ENCODE data around the gene ACE2.

ACE2 gene

DNA sequence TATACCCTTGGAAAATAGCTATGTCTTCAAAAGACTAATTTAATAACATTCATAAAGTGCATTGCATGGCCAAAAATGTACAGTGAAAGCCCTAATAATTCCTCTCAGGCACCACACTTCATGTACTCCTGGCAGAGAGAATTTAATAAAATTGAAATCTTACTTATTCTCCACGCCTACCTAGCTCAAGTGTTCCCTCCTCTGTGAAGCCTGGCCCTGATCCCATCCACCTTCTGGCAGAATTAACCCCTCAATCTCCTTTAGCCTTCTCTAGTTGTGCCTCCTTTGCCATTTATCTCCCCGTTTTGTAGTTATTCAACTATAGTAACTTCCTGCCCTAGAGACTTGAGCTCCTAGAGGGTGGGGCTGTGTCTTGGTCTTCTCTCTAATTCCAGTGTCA, 26.7 kb downstream of the ACE2 start:
- Histone ChIP-seq H4K20me1 (ENCODE audit: insufficient read depth, low read length) (no peaks in the 10 kb centered on the region), H3K9me2 (replicated peaks; ENCODE audit: insufficient read depth, low read length) (no peaks in the 10 kb centered on the region), H3K27me3 (replicated peaks; ENCODE audit: insufficient read depth, low read length) (no peaks in the 10 kb centered on the region), H3F3A (ENCODE audit: insufficient read depth, low read length) (no peaks in the 10 kb centered on the region), H3K9ac (ENCODE audit: low read length) (no peak overlapping the region), H3K4me3 (ENCODE audit: low read length) (no peak overlapping the region), H2AFZ (ENCODE audit: low read length) (no peak overlapping the region), H3K4me2 (ENCODE audit: low read depth, low read length) (no peak overlapping the region), H3K27ac (ENCODE audit: low read length) (no peak overlapping the region), H3K4me1 (ENCODE audit: low read length) (no peaks in the 10 kb centered on the region), H3K9me3 (replicated peaks; ENCODE audit: insufficient read depth, low read length) (no peaks in the 10 kb centered on the region), H3K36me3 (replicated peaks; ENCODE audit: insufficient read depth, low read length) (no peaks in the 10 kb centered on the region), H3K79me2 (ENCODE audit: low read length) (no peaks in the 10 kb centered on the region)
- no peak for DNase-seq
- TF ChIP-seq EZH2phosphoT487 (IDR thresholded peaks at IDR 0.05; ENCODE audit: low read length) = no peak
- no peak for TF ChIP-seq EZH2 (optimal IDR thresholded peaks at IDR 0.05; ENCODE audit: low read depth, low read length)
- TF ChIP-seq, protein P1, sequence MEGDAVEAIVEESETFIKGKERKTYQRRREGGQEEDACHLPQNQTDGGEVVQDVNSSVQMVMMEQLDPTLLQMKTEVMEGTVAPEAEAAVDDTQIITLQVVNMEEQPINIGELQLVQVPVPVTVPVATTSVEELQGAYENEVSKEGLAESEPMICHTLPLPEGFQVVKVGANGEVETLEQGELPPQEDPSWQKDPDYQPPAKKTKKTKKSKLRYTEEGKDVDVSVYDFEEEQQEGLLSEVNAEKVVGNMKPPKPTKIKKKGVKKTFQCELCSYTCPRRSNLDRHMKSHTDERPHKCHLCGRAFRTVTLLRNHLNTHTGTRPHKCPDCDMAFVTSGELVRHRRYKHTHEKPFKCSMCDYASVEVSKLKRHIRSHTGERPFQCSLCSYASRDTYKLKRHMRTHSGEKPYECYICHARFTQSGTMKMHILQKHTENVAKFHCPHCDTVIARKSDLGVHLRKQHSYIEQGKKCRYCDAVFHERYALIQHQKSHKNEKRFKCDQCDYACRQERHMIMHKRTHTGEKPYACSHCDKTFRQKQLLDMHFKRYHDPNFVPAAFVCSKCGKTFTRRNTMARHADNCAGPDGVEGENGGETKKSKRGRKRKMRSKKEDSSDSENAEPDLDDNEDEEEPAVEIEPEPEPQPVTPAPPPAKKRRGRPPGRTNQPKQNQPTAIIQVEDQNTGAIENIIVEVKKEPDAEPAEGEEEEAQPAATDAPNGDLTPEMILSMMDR (IDR thresholded peaks at IDR 0.05; ENCODE audit: low read length) = no peak

DNA sequence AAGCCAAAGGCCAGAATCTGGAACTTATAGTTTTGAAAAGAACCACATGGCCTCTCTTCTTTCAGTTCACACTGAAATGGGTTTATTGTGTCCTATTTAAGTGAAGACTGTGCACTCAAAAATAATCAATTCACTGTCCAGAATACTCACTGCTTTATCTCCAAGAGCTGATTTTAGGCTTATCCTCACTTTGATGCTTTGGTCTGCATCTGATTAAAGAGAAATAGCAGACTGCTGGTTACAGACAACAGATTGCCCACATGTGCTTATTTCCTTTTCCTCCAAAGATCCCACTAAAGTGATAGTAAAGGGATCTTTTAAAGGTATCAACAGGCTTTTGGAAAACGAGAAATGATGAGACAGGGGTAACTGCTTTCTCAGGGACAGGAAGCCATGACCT, 30.6 kb downstream of the ACE2 start:
- H3K27me3 ChIP-seq (replicated peaks; ENCODE audit: insufficient read depth, low read length) = no peaks in the 10 kb centered on the region
- no peaks in the 10 kb centered on the region for H3F3A ChIP-seq (ENCODE audit: insufficient read depth, low read length)
- H3K9me2 ChIP-seq (replicated peaks; ENCODE audit: insufficient read depth, low read length) = no peaks in the 10 kb centered on the region
- H3K4me2 ChIP-seq (ENCODE audit: low read depth, low read length) = no peak overlapping the region
- DNase-seq = no peak
- no peaks in the 10 kb centered on the region for H3K9me3 ChIP-seq (replicated peaks; ENCODE audit: insufficient read depth, low read length)
- no peak overlapping the region for H3K27ac ChIP-seq (ENCODE audit: low read length)
- no peaks in the 10 kb centered on the region for H3K79me2 ChIP-seq (ENCODE audit: low read length)
- no peak overlapping the region for H3K4me3 ChIP-seq (ENCODE audit: low read length)
- TF ChIP-seq, protein P1 (IDR thresholded peaks at IDR 0.05; ENCODE audit: low read length) = no peak
- no peak for TF ChIP-seq EZH2 (optimal IDR thresholded peaks at IDR 0.05; ENCODE audit: low read depth, low read length)
- no peak for TF ChIP-seq EZH2phosphoT487 (IDR thresholded peaks at IDR 0.05; ENCODE audit: low read length)
- no peak overlapping the region for H3K9ac ChIP-seq (ENCODE audit: low read length)
- no peaks in the 10 kb centered on the region for H3K36me3 ChIP-seq (replicated peaks; ENCODE audit: insufficient read depth, low read length)
- H2AFZ ChIP-seq (ENCODE audit: low read length) = no peak overlapping the region
- no peaks in the 10 kb centered on the region for H4K20me1 ChIP-seq (ENCODE audit: insufficient read depth, low read length)
- H3K4me1 ChIP-seq (ENCODE audit: low read length) = no peaks in the 10 kb centered on the region

DNA sequence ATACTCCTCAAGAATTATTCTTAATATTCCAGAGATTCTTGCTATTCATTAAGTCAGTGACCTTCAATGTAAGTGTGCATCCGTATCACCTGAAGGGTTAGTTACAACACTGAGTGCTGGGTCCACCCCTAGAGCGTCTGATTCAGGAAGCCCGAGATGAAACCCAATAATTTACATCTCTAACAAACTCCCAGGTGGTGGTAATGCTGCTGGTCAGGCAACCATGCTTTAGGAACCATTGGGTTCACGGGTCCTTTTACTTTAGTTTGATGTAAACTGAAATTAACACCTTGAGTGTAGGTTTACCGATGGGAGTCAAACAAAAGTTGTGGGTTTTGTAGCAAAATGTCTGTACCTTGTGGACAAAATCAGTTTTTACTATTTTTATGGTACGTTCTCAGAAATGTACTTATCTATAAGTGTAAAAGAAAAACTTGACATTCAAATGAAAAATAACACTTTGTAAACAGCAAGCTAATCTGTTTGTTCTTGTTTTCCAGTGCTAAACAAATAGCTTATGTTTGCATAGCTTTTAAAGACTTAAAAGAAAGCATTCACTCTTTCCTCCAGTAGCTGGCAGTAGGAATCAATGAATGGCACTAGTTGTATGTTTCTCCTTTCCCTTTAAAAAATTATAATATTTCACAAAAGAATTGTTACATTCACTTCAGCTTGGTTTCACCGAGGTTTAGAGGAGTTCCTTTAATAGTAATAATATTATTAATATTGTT, 32.7 kb downstream of the ACE2 start:
- Histone ChIP-seq H3F3A (ENCODE audit: insufficient read depth, low read length) (no peaks in the 10 kb centered on the region), H3K4me2 (ENCODE audit: low read depth, low read length) (no peak overlapping the region), H3K4me3 (ENCODE audit: low read length) (no peak overlapping the region), H2AFZ (ENCODE audit: low read length) (no peak overlapping the region), H4K20me1 (ENCODE audit: insufficient read depth, low read length) (no peaks in the 10 kb centered on the region), H3K9me3 (replicated peaks; ENCODE audit: insufficient read depth, low read length) (no peaks in the 10 kb centered on the region), H3K36me3 (replicated peaks; ENCODE audit: insufficient read depth, low read length) (no peaks in the 10 kb centered on the region), H3K27me3 (replicated peaks; ENCODE audit: insufficient read depth, low read length) (no peaks in the 10 kb centered on the region), H3K9me2 (replicated peaks; ENCODE audit: insufficient read depth, low read length) (no peaks in the 10 kb centered on the region), H3K79me2 (ENCODE audit: low read length) (no peaks in the 10 kb centered on the region), H3K4me1 (ENCODE audit: low read length) (no peaks in the 10 kb centered on the region), H3K9ac (ENCODE audit: low read length) (no peak overlapping the region), H3K27ac (ENCODE audit: low read length) (no peak overlapping the region)
- TF ChIP-seq EZH2phosphoT487 (IDR thresholded peaks at IDR 0.05; ENCODE audit: low read length) (no peak), EZH2 (optimal IDR thresholded peaks at IDR 0.05; ENCODE audit: low read depth, low read length) (no peak)
- TF ChIP-seq, protein P1 (IDR thresholded peaks at IDR 0.05; ENCODE audit: low read length) = no peak
- DNase-seq = no peak

Measured in MM.1S (cell line).